Endothelial cell of umbilical vein (primary cell): ENCODE measurements around the gene KLHL30. TPM values are rescaled to one million over a fixed set of nuclear protein-coding genes. Genes with fewer than 3 reads are reported as not detected.

Experiments used
- BruUV-seq: library from RNA; stranded (reverse); fragments of 400-500 nt; replicated peaks from 2 replicates; lab custom pipeline; 2021; lab: Mats Ljungman, UMichigan
- CTCF ChIA-PET: fragments of 300-600, 350-600 bp; sonication (Branson Sonifier 250); formaldehyde crosslinking; loops from one replicate; lab custom pipeline; 2021; ENCODE audit warnings: antibody characterized with exemption, inconsistent platforms; lab: Charles Lee
- POLR2A ChIA-PET: fragments of 300-600, 350-600 bp; sonication (Branson Sonifier 250); formaldehyde crosslinking; loops from one replicate; lab custom pipeline; 2021; ENCODE audit warnings: antibody characterized with exemption, inconsistent platforms; lab: Charles Lee
- DNase-seq: peaks from one replicate; pipeline ENCODE4 v3.0.0-alpha.2; 2011; ENCODE audit warnings: low read depth, low spot score
- FAIRE-seq: peaks from 2 replicates; lab custom pipeline; 2011; peaks lifted over from hg19 to GRCh38; lab: Jason Lieb, UNC
- H2AFZ ChIP-seq: 2 replicates; pipeline ENCODE4 v1.6.0; 2012; ENCODE audit warnings: low read depth, low read length, control low read depth, inconsistent platforms
- H3K27ac ChIP-seq: 2 replicates; pipeline ENCODE4 v1.5.1; 2011; ENCODE audit warnings: low read depth, mild to moderate bottlenecking, control low read depth, low read length, moderate library complexity; ENCODE audit not compliant: insufficient read depth
- H3K27me3 ChIP-seq, 2 experiments: 2 replicates each; pipeline versions ENCODE4 v1.6.0 to v1.6.1; 2011; ENCODE audit warnings: low read length in 2 of 2, mixed read lengths in 1 of 2; ENCODE audit not compliant: control insufficient read depth in 2 of 2, insufficient read depth in 2 of 2
- H3K36me3 ChIP-seq, 2 experiments: 2 replicates in 1 of 2; 3 replicates in 1 of 2; pipeline ENCODE4 v1.5.1; 2011; ENCODE audit warnings: low read length in 2 of 2, mild to moderate bottlenecking in 1 of 2, moderate library complexity in 1 of 2; ENCODE audit not compliant: control insufficient read depth in 2 of 2, insufficient read depth in 2 of 2; ENCODE audit errors: extremely low read depth in 1 of 2
- H3K4me1 ChIP-seq: 3 replicates; pipeline ENCODE4 v1.5.1; 2011; ENCODE audit warnings: mild to moderate bottlenecking, low read length; ENCODE audit not compliant: control insufficient read depth, insufficient read depth; ENCODE audit errors: extremely low read depth
- H3K4me2 ChIP-seq: 2 replicates; pipeline ENCODE4 v1.6.1; 2011; ENCODE audit warnings: low read length, control low read depth, mixed read lengths; ENCODE audit not compliant: insufficient read depth
- H3K4me3 ChIP-seq, 3 experiments: fragments of 200-600 bp in 1 of 3; sonication (generic), shearing (Covaris generic) in 1 of 3; replicated peaks in 1 of 3; 2 replicates each; pipeline ENCODE4 v1.5.1; 2011 to 2016; ENCODE audit warnings: control low read depth in 3 of 3, low read length in 3 of 3, mild to moderate bottlenecking in 2 of 3, inconsistent platforms in 1 of 3, low read depth in 1 of 3, moderate library complexity in 1 of 3; ENCODE audit not compliant: insufficient read depth in 1 of 3
- H3K79me2 ChIP-seq: 2 replicates; pipeline ENCODE4 v1.6.0; 2012; ENCODE audit warnings: low read length, inconsistent platforms; ENCODE audit not compliant: control insufficient read depth, insufficient read depth
- H3K9ac ChIP-seq: replicated peaks from 2 replicates; pipeline ENCODE3; 2011; ENCODE audit warnings: low read length, control low read depth; ENCODE audit not compliant: insufficient read depth; ENCODE audit errors: extremely low read depth
- H3K9me1 ChIP-seq: replicated peaks from 3 replicates; pipeline ENCODE4 v1.6.0; 2011; ENCODE audit warnings: mild to moderate bottlenecking, low read length; ENCODE audit not compliant: control insufficient read depth, insufficient read depth; ENCODE audit errors: extremely low read depth
- H3K9me3 ChIP-seq: replicated peaks from 2 replicates; pipeline ENCODE4 v1.5.1; 2012; ENCODE audit warnings: low read length, inconsistent platforms; ENCODE audit not compliant: control insufficient read depth, insufficient read depth
- H4K20me1 ChIP-seq: replicated peaks from 2 replicates; pipeline ENCODE3; 2011; ENCODE audit warnings: mild to moderate bottlenecking, low read length; ENCODE audit not compliant: control insufficient read depth, insufficient read depth; ENCODE audit errors: extremely low read depth
- CTCF ChIP-seq, 2 donors: IDR thresholded peaks; 1 replicate in 1 of 2; 2 replicates in 1 of 2; pipeline ENCODE4 v1.5.1; 2011; ENCODE audit warnings: low read length in 2 of 2, mild to moderate bottlenecking in 2 of 2, moderate library complexity in 2 of 2, control low read depth in 1 of 2, inconsistent platforms in 1 of 2, low read depth in 1 of 2; ENCODE audit not compliant: insufficient read depth in 1 of 2; ENCODE audit errors: extremely low read depth in 1 of 2
- EZH2 ChIP-seq: IDR thresholded peaks from 2 replicates; pipeline ENCODE4 v1.6.1; 2012; ENCODE audit warnings: borderline replicate concordance, low read depth, mild to moderate bottlenecking, moderate library complexity, low read length, inconsistent platforms; ENCODE audit not compliant: severe bottlenecking
- FOS ChIP-seq: IDR thresholded peaks from 2 replicates; pipeline ENCODE4 v1.6.1; 2011; ENCODE audit warnings: mild to moderate bottlenecking, low read length, moderate library complexity, borderline replicate concordance; ENCODE audit not compliant: insufficient read depth
- JUN ChIP-seq: IDR thresholded peaks from 2 replicates; pipeline ENCODE4 v1.6.1; 2011; ENCODE audit warnings: borderline replicate concordance, low read depth; ENCODE audit not compliant: insufficient read length, insufficient read depth
- MAX ChIP-seq: IDR thresholded peaks from 2 replicates; pipeline ENCODE4 v1.6.1; 2011; ENCODE audit not compliant: insufficient read depth, insufficient read length
- dilution Hi-C: fragments of 300-500 bp; cut with MboI; formaldehyde crosslinking; loops from one replicate; pipeline ENCODE4 v1.15.0; 2019; ENCODE audit warnings: low sequenced_read_pairs; ENCODE audit not compliant: extremely low pct_ligation_motif_present
- intact Hi-C: fragments of 100-400 bp; cut with micrococcal nuclease; formaldehyde crosslinking; loops from one replicate; pipeline ENCODE4 v1.10.0; 2022
- polyA plus RNA-seq, 4 experiments: library from polyadenylated mRNA; depleted of rRNA in 3 of 4; stranded (reverse) in 3 of 4; unstranded in 1 of 4; fragments of >200 nt; gene quantifications; 2 replicates each; pipeline versions ENCODE4 v1.2.1 to v1.2.3, GENCODE V29; 2011 to 2012; ENCODE audit warnings: missing spikeins in 1 of 4
- total RNA-seq: library from RNA; stranded (reverse); gene quantifications from 2 replicates; pipeline ENCODE4 v1.2.3, GENCODE V29; 2021

The KLHL30 gene
- total and polyA plus RNA-seq, 2 donors (not counting 3 experiments of a cell fraction or from before 2014, with no cell fraction given) = not detected

- Histone ChIP-seq H3K36me3 (no peaks in the 10 kb centered on the region), H3K27ac (no peak within 1 kb of the TSS), H3K79me2 (no peaks in the 10 kb centered on the region), H3K9me3 (no peaks in the 10 kb centered on the region), H4K20me1 (no peaks in the 10 kb centered on the region), H3K4me1 (no peaks in the 10 kb centered on the region), H3K4me2 (peak within 1 kb of the TSS; percentile 35), H3K9ac (no peak within 1 kb of the TSS), H2AFZ (peak within 1 kb of the TSS; percentile 24), H3K4me3 (no peak within 1 kb of the TSS), H3K9me1 (no peaks in the 10 kb centered on the region), H3K27me3 (peaks cover 3 to 7% of the 10 kb centered on the region in 2 experiments)
- intact Hi-C loops = loop anchor here (2.0 kb wide), 1 partner anchor 44 kb away; the partner anchor contains the start of gene ILKAP
- FAIRE-seq (no peak), DNase-seq (no peak)
- dilution Hi-C loops = no loop called here
- BruUV-seq = no TSS peak
- TF ChIP-seq CTCF (IDR thresholded peaks at IDR 0.05; ENCODE audit: extremely low read depth in 1 of 2, insufficient read depth in 1 of 2, low read depth in 1 of 2, low read length in 2 of 2) (peak in 1 of 2 donors; percentile 47), MAX (no peak), EZH2 (peak; percentile 28), FOS (no peak), JUN (no peak)
- ChIA-PET CTCF (interaction anchor here (0.8 to 3.2 kb wide), 7 partner anchors 9 to 105 kb away, joined by 3 to 35 read pairs (median 4); no protein-coding TSS in a partner anchor), POLR2A (no interaction called here)
Measured at GRCh38 chr2:238158509-238159070, 20.1 kb downstream of the KLHL30 start, which contains the start of gene ERFE. ERFE (plus strand) TSS chr2:238158970; CDS start chr2:238159008, 38 bp downstream.
